Measurements from ENCODE around the gene FCHSD1. TPM values are rescaled to one million over a fixed set of nuclear protein-coding genes. Genes with fewer than 3 reads are reported as not detected.

The FCHSD1 gene
- total RNA-seq, 1 experiment from 2014 or later, result 15.9 TPM

GRCh38 chr5:141647242-141647641, 4.0 kb downstream of the FCHSD1 start:
- DNase-seq (ENCODE audit: extremely low read depth, low read depth), result no peak

GRCh38 chr5:141646026-141646425, 5.2 kb downstream of the FCHSD1 start:
- DNase-seq (ENCODE audit: extremely low read depth, low read depth), result no peak

GRCh38 chr5:141641634-141642267, 9.5 kb downstream of the FCHSD1 start:
- peak; percentile 43 for DNase-seq (ENCODE audit: extremely low read depth, low read depth)

- no peak for DNase-seq (ENCODE audit: extremely low read depth, low read depth)
Observed at GRCh38 chr5:141640698-141641097, 10.5 kb downstream of the FCHSD1 start.

GRCh38 chr5:141640051-141640415, 11.2 kb downstream of the FCHSD1 start:
- DNase-seq (ENCODE audit: extremely low read depth, low read depth), result no peak

GRCh38 chr5:141639357-141640050, 11.7 kb downstream of the FCHSD1 start:
- no peak for DNase-seq (ENCODE audit: extremely low read depth, low read depth)

GRCh38 chr5:141638771-141639170, 12.4 kb downstream of the FCHSD1 start:
- no peak for DNase-seq (ENCODE audit: extremely low read depth, low read depth)

GRCh38 chr5:141637767-141638419, 13.3 kb downstream of the FCHSD1 start:
- no peak for DNase-seq (ENCODE audit: extremely low read depth, low read depth)

- DNase-seq (ENCODE audit: extremely low read depth, low read depth), result no peak
Observed at GRCh38 chr5:141637123-141637766, 14.0 kb downstream of the FCHSD1 start.

- peak; percentile 89 for DNase-seq (ENCODE audit: extremely low read depth, low read depth)
Observed at GRCh38 chr5:141636413-141637122, 14.7 kb downstream of the FCHSD1 start, which contains the start of the genes HDAC3 and RELL2. TSS of gene HDAC3 (minus strand) at chr5:141636849. CDS start at chr5:141636790, 59 bp downstream. TSS of gene RELL2 (plus strand) at chr5:141636997. CDS start at chr5:141638226, 1,229 bp downstream.

- no peak for DNase-seq (ENCODE audit: extremely low read depth, low read depth)
Observed at GRCh38 chr5:141636106-141636412, 15.2 kb downstream of the FCHSD1 start.

GRCh38 chr5:141635646-141636045, 15.6 kb downstream of the FCHSD1 start:
- DNase-seq (ENCODE audit: extremely low read depth, low read depth), result no peak

- no peak for DNase-seq (ENCODE audit: extremely low read depth, low read depth)
Observed at GRCh38 chr5:141634720-141635119, 16.5 kb downstream of the FCHSD1 start.

GRCh38 chr5:141633871-141634561, 17.2 kb downstream of the FCHSD1 start:
- DNase-seq (ENCODE audit: extremely low read depth, low read depth), result no peak

GRCh38 chr5:141632650-141633049, 18.6 kb downstream of the FCHSD1 start:
- DNase-seq (ENCODE audit: extremely low read depth, low read depth), result no peak

GRCh38 chr5:141630570-141631140, 20.6 kb downstream of the FCHSD1 start:
- DNase-seq (ENCODE audit: extremely low read depth, low read depth), result no peak

- no peak for DNase-seq (ENCODE audit: extremely low read depth, low read depth)
Observed at GRCh38 chr5:141628175-141628788, 22.9 kb downstream of the FCHSD1 start.

GRCh38 chr5:141623611-141624010, 27.6 kb downstream of the FCHSD1 start:
- DNase-seq (ENCODE audit: extremely low read depth, low read depth), result no peak

GRCh38 chr5:141623186-141623585, 28.0 kb downstream of the FCHSD1 start:
- DNase-seq (ENCODE audit: extremely low read depth, low read depth), result no peak

Data from NCI-H460 (cell line).